ENCODE data around the gene FCHSD2.

The FCHSD2 gene

DNA sequence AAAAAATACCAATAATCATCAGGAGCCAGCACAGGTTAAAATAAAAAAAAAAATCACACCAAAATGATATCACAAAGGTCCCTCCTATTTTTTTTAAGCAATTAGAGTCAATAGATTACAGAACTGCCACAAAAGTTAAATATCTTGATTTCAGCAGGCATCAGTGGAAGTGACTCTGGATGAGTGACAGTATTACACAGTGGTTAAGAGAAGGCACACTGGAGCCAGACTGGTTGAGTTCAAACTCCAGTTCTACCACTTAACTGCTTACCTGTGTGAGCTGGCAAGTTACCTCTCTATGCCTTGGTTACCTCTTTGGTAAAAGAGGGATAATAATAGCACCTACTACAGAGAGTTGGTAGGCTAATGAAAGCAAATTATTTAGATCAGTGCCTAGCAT, 179.4 kb downstream of the FCHSD2 start:
- TF ChIP-seq, protein P1, sequence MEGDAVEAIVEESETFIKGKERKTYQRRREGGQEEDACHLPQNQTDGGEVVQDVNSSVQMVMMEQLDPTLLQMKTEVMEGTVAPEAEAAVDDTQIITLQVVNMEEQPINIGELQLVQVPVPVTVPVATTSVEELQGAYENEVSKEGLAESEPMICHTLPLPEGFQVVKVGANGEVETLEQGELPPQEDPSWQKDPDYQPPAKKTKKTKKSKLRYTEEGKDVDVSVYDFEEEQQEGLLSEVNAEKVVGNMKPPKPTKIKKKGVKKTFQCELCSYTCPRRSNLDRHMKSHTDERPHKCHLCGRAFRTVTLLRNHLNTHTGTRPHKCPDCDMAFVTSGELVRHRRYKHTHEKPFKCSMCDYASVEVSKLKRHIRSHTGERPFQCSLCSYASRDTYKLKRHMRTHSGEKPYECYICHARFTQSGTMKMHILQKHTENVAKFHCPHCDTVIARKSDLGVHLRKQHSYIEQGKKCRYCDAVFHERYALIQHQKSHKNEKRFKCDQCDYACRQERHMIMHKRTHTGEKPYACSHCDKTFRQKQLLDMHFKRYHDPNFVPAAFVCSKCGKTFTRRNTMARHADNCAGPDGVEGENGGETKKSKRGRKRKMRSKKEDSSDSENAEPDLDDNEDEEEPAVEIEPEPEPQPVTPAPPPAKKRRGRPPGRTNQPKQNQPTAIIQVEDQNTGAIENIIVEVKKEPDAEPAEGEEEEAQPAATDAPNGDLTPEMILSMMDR (IDR thresholded peaks at IDR 0.05; ENCODE audit: control insufficient read depth, extremely low read depth, insufficient read depth), result no peak
- no peak for DNase-seq (ENCODE audit: low read depth)
- no peak overlapping the region for H3K4me3 ChIP-seq (ENCODE audit: low read depth, low read length)

DNA sequence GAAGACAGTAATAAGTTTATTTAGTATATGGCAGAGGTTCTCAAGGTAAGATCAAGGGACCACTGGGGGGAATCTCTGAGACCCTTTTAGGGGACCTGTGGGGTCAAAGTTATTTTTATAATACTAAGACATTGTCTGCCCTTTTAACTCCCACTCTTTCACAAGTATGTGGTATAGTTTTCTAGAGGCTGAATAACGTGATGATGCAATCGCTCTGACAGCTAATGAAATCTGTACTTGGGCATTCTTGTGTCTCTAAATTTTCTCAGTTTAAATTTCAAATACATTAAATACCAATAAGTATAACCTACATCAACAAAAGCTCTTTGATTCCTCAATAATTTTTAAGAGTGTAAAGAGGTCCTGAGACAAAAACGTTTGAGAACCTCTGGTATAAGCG, 180.0 kb downstream of the FCHSD2 start:
- no peak for DNase-seq (ENCODE audit: low read depth)
- H3K4me3 ChIP-seq (ENCODE audit: low read depth, low read length), result no peak overlapping the region
- TF ChIP-seq, protein P1 (IDR thresholded peaks at IDR 0.05; ENCODE audit: control insufficient read depth, extremely low read depth, insufficient read depth), result no peak

DNA sequence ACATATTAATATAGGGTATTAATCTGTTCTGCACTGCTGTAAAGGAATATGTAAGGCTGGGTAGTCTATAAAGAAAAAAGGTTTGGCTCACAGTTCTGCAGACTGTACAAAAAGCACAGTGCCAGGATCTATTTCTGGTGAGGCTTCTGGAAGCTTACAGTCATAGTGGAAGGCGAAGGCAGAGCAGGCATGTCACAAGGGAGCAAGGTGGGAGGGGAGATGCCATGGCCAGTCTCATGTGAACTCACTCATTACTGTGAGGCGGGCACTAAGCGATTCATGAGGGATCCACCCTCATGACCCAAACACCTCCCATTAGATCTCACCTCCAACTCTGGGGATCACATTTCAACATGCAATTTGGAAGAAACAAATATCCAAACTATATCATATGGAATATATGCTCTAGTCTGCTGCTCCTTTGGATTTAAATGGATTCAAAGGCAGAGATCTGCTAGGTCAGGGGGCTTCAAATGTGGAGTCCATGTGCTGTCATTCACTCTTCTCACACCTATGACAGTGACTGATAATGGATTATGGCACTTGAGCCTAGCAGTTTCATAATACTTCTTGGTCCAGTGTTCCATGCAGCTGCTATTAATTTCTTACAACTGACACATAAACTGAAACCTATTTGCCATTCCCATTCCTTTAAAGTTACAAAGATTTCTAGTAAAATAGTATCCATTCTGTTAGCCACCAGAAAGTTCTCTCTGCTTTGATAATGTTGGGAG, 182.0 kb downstream of the FCHSD2 start:
- TF ChIP-seq, protein P1 (IDR thresholded peaks at IDR 0.05; ENCODE audit: control insufficient read depth, extremely low read depth, insufficient read depth), result no peak
- no peak for DNase-seq (ENCODE audit: low read depth)
- H3K4me3 ChIP-seq (ENCODE audit: low read depth, low read length), result no peak overlapping the region

DNA sequence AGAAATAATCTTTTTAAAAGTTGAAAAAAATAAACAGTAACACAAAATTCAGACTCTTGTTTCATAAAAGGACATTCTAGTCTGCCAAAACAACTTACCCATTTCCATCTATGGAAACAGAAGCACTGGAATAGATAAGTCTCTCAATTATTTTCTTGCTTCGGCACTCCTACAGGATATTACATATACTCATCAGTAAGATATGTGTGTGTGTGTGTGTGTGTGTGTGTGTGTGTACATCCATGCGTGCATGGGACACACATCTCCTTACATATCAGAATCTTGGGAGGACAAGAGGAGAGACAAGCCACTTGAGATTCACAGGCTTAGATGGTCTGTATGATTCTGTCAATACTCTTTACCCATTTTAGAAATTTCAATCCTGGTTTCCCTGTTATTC, 183.3 kb downstream of the FCHSD2 start:
- no peak overlapping the region for H3K4me3 ChIP-seq (ENCODE audit: low read depth, low read length)
- TF ChIP-seq, protein P1 (IDR thresholded peaks at IDR 0.05; ENCODE audit: control insufficient read depth, extremely low read depth, insufficient read depth), result no peak
- no peak for DNase-seq (ENCODE audit: low read depth)

DNA sequence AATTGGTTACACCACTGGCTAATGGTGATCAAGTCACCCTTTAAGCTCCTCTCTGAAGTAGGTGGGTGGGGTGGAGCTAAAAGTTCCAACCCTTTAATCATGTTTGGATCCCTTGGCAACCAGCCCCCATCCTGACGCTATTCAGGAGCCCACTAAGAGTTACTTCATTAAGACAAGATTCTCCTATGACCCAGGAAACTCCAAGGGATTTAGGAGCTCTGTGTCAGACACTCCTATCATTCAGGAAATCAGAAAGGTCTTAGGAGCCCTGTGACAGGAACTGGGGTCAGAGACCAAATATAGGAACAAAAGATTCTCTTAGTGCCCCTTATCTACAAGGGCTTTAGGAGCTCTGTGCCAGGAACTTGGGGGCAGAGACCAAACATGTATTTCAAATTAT, 186.7 kb downstream of the FCHSD2 start:
- H3K4me3 ChIP-seq (ENCODE audit: low read depth, low read length), result no peak overlapping the region
- DNase-seq (ENCODE audit: low read depth), result no peak
- TF ChIP-seq, protein P1 (IDR thresholded peaks at IDR 0.05; ENCODE audit: control insufficient read depth, extremely low read depth, insufficient read depth), result no peak

DNA sequence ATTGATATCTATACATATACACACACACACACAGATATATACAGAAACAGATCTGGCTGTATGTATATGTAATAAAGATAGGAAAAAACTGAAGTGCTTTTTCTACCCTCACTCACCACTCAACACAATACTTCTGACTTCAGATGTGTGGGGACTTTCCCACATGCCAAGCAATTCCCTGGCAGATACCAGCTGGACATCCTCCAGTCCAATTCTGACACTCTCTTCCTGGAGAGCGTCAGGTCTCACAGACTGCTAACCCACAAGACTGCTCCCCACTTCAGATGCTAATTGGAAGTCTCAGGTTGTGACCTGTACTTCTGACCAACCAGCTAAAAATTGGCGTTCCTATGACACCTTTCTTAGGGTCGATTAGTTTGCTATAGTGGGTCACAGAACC, 187.3 kb downstream of the FCHSD2 start:
- no peak overlapping the region for H3K4me3 ChIP-seq (ENCODE audit: low read depth, low read length)
- DNase-seq (ENCODE audit: low read depth), result no peak
- TF ChIP-seq, protein P1 (IDR thresholded peaks at IDR 0.05; ENCODE audit: control insufficient read depth, extremely low read depth, insufficient read depth), result no peak

DNA sequence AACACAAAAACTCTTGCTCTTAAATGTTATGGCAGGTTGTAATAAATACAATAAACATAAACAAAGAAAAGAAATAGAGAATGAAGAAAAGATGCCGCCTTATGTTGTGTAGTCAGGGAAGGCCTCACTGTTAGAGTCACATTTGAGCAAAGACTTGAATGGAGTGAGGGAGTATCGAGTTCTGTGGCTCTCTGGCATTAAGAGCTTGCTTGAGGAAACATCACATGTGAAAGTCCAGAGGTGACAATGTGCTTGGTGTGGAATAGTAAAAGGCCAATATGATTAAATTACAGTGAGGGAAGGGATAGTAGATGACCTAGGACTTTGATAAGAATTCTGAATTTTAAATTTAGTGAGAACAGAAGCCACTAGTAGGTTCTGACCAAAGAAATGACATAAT, 188.5 kb downstream of the FCHSD2 start:
- no peak overlapping the region for H3K4me3 ChIP-seq (ENCODE audit: low read depth, low read length)
- TF ChIP-seq, protein P1 (IDR thresholded peaks at IDR 0.05; ENCODE audit: control insufficient read depth, extremely low read depth, insufficient read depth), result no peak
- no peak for DNase-seq (ENCODE audit: low read depth)

Measured in LNCaP clone FGC (cell line).